Esophagus muscularis mucosa (tissue), 4 donors: ENCODE data around the gene CFAP57. TPM values are rescaled to one million over a fixed set of nuclear protein-coding genes. Genes with fewer than 3 reads are reported as not detected.

Experiments used
- DNase-seq: peaks from one replicate; pipeline ENCODE4 v3.0.0-alpha.2; 2017; ENCODE audit errors: extremely low spot score
- H3K27ac ChIP-seq, 4 donors: fragments of 200-600 bp; sonication (generic); replicated peaks in 1 of 4; 1 replicate in 3 of 4; 2 replicates in 1 of 4; pipeline ENCODE4 v1.5.1; 2016 to 2019; ENCODE audit warnings: mild to moderate bottlenecking in 1 of 4
- H3K27me3 ChIP-seq, 4 donors: fragments of 200-600 bp; sonication (generic); one replicate each; pipeline versions ENCODE4 v1.5.1 to v1.6.0; 2016 to 2019
- H3K36me3 ChIP-seq, 4 donors: fragments of 200-600 bp; sonication (generic); one replicate each; pipeline ENCODE4 v1.5.1; 2016 to 2019
- H3K4me1 ChIP-seq, 4 donors: fragments of 200-600 bp; sonication (generic); one replicate each; pipeline ENCODE4 v1.5.1; 2016 to 2019
- H3K4me3 ChIP-seq, 4 donors: fragments of 200-600 bp; sonication (generic); 1 replicate in 2 of 4; 2 replicates in 2 of 4; pipeline ENCODE4 v1.5.1; 2016 to 2019; ENCODE audit warnings: mild to moderate bottlenecking in 4 of 4, moderate library complexity in 1 of 4
- H3K9me3 ChIP-seq, 4 donors: fragments of 200-600 bp; sonication (generic); 1 replicate in 3 of 4; 2 replicates in 1 of 4; pipeline ENCODE4 v1.5.1; 2016 to 2019
- CTCF ChIP-seq, 3 experiments: fragments of 200-600 bp in 2 of 3; fragments of 450-650 bp in 1 of 3; sonication (generic) in 2 of 3; IDR thresholded peaks; one replicate each; pipeline ENCODE4 v1.5.1; 2017 to 2019; ENCODE audit warnings: antibody characterized with exemption in 3 of 3, mild to moderate bottlenecking in 2 of 3, moderate library complexity in 1 of 3
- EP300 ChIP-seq: sonication (generic); formaldehyde crosslinking; IDR thresholded peaks from one replicate; pipeline ENCODE4 v1.6.1; 2017; ENCODE audit warnings: antibody characterized with exemption
- POLR2A ChIP-seq: fragments of 450-650 bp; IDR thresholded peaks from one replicate; pipeline ENCODE4 v1.6.1; 2017; ENCODE audit warnings: antibody characterized with exemption, moderate library complexity, mild to moderate bottlenecking, low read depth
- POLR2AphosphoS5 ChIP-seq, 2 donors: sonication (generic); formaldehyde crosslinking; IDR thresholded peaks; one replicate each; pipeline ENCODE4 v1.6.1; 2017; ENCODE audit warnings: antibody characterized with exemption in 2 of 2
- WGBS: methylation state at CpG from one replicate; pipeline ENCODE4 v1.1.5; 2018; 5-methylcytosine and 5-hydroxymethylcytosine counted together
- intact Hi-C: fragments of 100-400 bp; cut with DNase I; formaldehyde crosslinking; loops from one replicate; pipeline ENCODE4 v1.15.1; 2023
- total RNA-seq, 4 donors: library from RNA; depleted of rRNA; stranded (reverse); fragments of >200 nt; gene quantifications; one replicate each; pipeline versions ENCODE4 v1.1.0 to v1.2.1, GENCODE V29; 2016

The CFAP57 gene
- total RNA-seq, 4 donors from 2014 or later, result not detected

GRCh38 chr1:43273708-43274107 lies 101.6 kb downstream of the CFAP57 start:
- DNase-seq, result no peak
- Histone ChIP-seq H3K4me3 (no peak overlapping the region), H3K4me1 (peaks cover 0 to 10% (median 4%) of the 10 kb centered on the region in 4 donors), H3K27ac (no peak overlapping the region), H3K27me3 (peaks cover 0 to 58% (median 11%) of the 10 kb centered on the region in 4 donors), H3K9me3 (no peaks in the 10 kb centered on the region), H3K36me3 (no peaks in the 10 kb centered on the region)
- intact Hi-C loops, result no loop called here
- 97% methylated on average over 6 of the region's 7 CpGs for WGBS
- TF ChIP-seq CTCF (IDR thresholded peaks at IDR 0.05) (no peak), EP300 (no peak), POLR2AphosphoS5 (IDR thresholded peaks at IDR 0.05) (no peak), POLR2A (no peak)

GRCh38 chr1:43274125-43274803 lies 102.1 kb downstream of the CFAP57 start:
- Histone ChIP-seq H3K27me3 (peaks cover 0 to 54% (median 11%) of the 10 kb centered on the region in 4 donors), H3K36me3 (no peaks in the 10 kb centered on the region), H3K4me3 (no peak overlapping the region), H3K9me3 (no peaks in the 10 kb centered on the region), H3K4me1 (peaks cover 0 to 10% (median 4%) of the 10 kb centered on the region in 4 donors), H3K27ac (no peak overlapping the region)
- 40% methylated on average over 9 of the region's 11 CpGs for WGBS
- intact Hi-C loops, result no loop called here
- no peak for TF ChIP-seq POLR2A
- no peak for TF ChIP-seq EP300
- no peak for TF ChIP-seq CTCF (IDR thresholded peaks at IDR 0.05)
- TF ChIP-seq POLR2AphosphoS5 (IDR thresholded peaks at IDR 0.05), result no peak
- no peak for DNase-seq

GRCh38 chr1:43274804-43275180 lies 102.7 kb downstream of the CFAP57 start:
- WGBS, result 85% methylated on average over 8 of the region's 8 CpGs
- no peak for DNase-seq
- H3K27me3 ChIP-seq, result peaks cover 0 to 48% (median 11%) of the 10 kb centered on the region in 4 donors
- H3K9me3 ChIP-seq, result no peaks in the 10 kb centered on the region
- H3K27ac ChIP-seq, result no peak overlapping the region
- no peaks in the 10 kb centered on the region for H3K36me3 ChIP-seq
- no peak overlapping the region for H3K4me3 ChIP-seq
- TF ChIP-seq POLR2A (no peak), POLR2AphosphoS5 (IDR thresholded peaks at IDR 0.05) (no peak), CTCF (IDR thresholded peaks at IDR 0.05) (no peak), EP300 (no peak)
- H3K4me1 ChIP-seq, result peaks cover 0 to 10% (median 4%) of the 10 kb centered on the region in 4 donors
- intact Hi-C loops, result no loop called here

GRCh38 chr1:43275826-43276620 lies 103.9 kb downstream of the CFAP57 start:
- intact Hi-C loops, result no loop called here
- Histone ChIP-seq H3K36me3 (no peaks in the 10 kb centered on the region), H3K4me1 (peaks cover 0 to under 1% (median 0%) of the 10 kb centered on the region in 4 donors), H3K27me3 (peaks cover 0 to 36% (median 3%) of the 10 kb centered on the region in 4 donors), H3K9me3 (no peaks in the 10 kb centered on the region), H3K4me3 (no peak overlapping the region), H3K27ac (no peak overlapping the region)
- 81% methylated on average over 12 of the region's 12 CpGs for WGBS
- DNase-seq, result no peak
- no peak for TF ChIP-seq POLR2A
- no peak for TF ChIP-seq POLR2AphosphoS5 (IDR thresholded peaks at IDR 0.05)
- TF ChIP-seq CTCF (IDR thresholded peaks at IDR 0.05), result no peak
- TF ChIP-seq EP300, result no peak
